GM19193 (cell line): ENCODE measurements around the gene GABBR2.

Source experiments
- POLR2A ChIP-seq: IDR thresholded peaks from 4 replicates; pipeline ENCODE4 v1.6.1; 2011; ENCODE audit not compliant: insufficient read depth, insufficient read length; ENCODE audit errors: extremely low read depth

Gene GABBR2

DNA sequence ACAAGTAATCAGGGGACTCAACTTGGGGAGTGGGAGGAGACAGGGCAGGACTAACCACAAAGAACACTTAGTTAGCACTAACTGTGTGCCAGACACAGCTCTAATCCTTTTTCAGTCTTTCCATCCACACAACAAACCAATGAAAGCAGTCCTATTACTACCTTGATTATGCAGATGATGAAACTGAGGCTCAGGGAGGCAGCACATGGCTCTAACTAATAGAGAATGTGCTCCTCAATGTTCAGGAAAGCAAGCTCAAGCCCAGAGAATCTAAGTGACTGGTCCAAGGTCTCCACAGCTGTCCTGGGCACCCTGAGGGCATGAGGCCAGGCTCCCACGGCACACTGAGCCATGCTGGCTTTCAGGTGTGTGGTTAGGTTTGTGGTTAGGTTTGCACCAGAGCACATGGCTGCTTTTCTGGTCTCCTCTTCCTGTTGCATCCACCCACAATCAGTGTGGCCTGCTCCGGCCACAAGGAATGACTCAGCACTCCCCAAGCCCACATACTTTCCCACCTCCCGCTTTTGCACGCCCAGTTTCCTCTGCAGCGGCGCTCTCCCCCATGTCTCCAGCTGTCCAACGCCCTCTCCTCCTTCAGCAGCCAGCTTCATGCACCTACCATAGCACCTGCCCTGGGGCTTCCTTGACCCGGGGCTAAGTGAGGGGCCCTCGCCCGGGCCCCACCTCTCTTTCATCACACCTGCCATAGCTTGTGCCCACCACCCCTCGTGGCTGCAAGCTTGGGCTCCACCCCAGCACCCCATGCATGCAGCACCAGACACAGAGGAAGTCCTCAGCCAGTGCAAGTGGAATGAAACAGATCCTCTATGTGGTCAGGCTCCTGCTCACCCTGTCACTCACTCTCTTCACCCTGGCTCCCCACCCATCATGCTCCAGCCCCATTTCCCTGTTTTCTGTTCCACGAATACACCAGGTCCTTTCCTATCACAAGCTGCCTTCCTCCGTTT, 133.1 kb downstream of the GABBR2 start:
- TF ChIP-seq POLR2A: no peak

DNA sequence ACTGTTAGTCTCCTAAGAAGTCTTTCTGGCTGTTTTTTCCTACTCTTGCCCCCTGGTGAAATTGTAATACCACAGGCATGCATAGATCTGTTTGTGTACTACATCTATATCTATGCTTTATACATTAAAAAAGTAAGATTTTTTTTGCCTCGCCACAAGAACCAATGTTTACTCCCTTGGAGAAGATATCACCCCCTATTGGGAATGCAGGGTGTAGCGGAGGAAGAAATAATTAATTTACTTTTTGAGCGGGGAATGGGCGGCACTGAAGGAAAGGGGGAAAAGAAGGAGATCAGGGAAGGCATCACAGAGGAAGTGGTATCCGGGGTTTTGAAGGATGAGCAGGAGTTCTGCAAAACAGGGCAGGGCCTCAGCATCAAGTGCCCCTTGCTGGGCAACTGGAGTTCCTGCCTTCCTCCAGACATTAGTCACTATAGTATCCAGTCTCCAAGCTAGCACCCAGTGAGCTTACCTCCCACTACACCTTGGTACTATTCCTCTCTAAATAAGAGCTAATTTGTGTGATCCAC, 134.9 kb downstream of the GABBR2 start:
- TF ChIP-seq POLR2A: no peak

DNA sequence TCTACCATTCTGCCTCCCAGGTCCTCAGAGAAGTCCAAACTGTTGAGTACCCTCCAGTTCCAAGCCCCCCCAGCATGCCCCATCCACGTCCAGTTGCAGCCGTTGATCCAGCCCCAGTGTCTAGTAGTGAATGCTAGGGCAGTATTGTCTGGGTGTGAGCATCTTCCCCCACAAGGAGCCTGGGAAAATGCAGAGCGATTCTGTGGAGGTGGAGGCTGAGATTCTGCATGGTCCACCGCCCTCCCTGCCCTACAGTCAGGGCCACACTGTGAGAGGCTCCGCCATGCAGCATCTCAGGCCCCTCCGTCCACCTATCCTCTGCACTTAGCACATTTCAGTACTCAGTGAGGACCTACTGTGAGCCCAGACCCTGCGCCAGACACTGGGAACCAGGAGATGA, 135.9 kb downstream of the GABBR2 start:
- TF ChIP-seq POLR2A: no peak

DNA sequence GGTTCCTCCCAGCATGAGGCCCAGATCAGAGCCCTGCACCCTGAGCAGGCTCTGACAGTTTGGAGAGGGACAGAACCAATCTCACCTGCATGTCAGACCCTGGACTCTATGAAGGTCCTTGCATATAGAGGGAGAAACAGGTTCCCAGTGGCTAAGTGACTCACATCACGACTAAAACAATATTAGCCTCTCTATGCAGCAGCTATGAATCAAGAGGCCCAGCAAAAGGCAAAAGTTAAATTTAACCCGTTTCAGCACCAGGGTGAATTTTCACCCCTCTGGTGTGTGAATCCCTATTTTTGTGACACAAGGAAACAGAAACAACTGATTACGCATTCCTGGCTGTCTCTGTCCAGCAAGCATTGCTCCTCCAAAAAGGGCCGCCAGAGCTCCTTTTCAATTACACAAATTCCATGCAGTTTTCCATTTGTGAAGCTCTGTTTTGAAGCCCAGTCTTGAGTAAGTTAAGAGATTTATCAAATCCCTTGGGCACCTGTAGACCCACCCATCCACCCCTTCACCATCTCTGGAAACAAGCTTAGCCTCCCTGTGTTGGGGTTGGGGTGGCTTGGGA, 136.6 kb downstream of the GABBR2 start:
- TF ChIP-seq POLR2A: no peak

DNA sequence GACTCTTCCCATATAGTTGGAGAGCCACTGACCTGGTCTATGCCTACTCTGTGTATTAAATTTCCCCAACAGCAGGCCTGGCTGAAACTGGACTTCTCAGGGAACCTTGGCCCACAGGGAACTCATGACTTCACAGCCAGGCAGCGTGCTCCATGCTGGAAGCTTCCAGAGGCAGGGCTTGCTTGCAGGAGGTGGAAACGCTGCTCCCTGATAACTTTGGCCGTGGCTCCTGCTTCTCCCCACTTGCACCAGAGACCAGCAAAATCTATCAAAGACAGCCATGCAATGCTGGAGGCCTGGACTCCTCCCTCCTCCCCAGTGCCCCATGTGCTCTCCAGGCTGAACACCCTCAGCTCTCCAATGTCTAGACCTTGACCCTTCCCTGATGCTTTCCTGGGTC, 137.1 kb downstream of the GABBR2 start:
- TF ChIP-seq POLR2A: no peak

DNA sequence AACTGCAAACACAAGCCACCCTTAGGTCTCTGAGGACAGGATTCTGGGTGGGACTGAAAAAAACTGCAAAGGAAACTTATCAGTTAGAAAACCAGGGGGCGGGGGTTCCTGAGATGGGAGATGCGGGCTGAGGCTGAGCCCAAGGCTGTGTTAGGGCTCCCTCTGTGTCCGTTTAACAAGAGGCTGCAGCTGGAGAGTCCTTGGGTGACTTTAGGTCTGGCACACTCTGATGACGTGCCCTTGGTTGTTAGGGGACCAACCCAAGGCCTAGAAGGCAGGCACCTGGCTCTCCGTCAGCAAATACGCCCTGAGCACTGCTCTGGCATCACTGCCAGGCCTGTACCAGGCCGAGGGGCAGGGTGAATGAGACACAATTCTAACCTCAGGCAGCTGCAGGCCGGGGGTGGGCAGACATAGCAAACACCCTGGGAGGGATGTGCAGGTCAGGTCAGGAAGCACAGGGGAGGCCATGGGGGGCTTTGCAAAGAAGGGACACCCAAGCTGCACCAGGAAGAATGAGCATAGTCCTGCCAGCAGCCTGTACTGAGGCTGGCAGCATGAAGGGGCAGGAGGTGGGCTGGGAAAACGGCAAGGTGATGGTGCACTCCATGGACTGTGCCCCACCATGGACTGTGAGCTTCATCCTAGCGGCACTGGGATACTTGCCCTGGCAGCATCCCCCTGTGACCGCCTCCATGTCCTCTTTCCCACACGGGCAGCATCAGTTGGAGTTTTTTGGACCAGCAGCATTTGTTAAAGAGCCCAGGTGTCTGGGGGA, 137.9 kb downstream of the GABBR2 start:
- no peak for TF ChIP-seq POLR2A

DNA sequence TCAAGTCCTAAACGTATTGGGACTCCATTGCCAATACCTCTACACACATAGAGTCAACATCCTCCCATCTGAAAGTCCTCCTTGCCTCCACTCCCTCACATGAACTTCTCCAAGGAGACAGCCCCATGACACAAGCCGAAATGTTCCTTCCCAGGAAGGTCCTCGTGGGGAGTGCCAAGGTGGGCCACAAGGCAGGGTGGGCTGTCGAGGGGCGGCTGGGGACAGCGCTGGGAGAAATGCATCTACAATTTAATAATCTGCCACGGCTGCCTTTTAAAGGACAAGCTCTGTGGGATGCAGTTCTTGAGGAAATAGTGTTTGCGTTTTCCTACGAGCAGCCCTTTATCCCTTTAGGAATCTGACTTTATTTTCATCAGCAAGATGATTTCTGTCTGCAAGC, 138.7 kb downstream of the GABBR2 start:
- no peak for TF ChIP-seq POLR2A

DNA sequence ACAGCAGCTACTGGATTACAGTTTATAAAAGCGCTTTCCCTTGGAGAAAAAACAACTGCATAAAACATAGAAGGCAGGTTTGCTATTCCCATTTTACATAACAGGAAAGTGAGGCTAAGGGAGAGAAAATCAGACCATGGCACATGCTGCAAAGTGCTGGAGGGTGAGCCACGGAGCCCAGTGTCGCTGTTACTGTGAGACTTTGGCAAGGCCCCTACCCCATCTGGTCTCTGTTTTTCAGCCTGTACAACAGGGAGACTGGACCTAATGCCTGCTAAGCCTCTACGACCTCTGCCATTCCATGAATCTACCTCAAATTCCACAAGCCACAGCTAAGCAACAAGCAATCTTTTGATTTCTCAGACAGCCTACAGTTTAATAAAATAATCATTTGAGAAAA, 139.2 kb downstream of the GABBR2 start:
- no peak for TF ChIP-seq POLR2A

DNA sequence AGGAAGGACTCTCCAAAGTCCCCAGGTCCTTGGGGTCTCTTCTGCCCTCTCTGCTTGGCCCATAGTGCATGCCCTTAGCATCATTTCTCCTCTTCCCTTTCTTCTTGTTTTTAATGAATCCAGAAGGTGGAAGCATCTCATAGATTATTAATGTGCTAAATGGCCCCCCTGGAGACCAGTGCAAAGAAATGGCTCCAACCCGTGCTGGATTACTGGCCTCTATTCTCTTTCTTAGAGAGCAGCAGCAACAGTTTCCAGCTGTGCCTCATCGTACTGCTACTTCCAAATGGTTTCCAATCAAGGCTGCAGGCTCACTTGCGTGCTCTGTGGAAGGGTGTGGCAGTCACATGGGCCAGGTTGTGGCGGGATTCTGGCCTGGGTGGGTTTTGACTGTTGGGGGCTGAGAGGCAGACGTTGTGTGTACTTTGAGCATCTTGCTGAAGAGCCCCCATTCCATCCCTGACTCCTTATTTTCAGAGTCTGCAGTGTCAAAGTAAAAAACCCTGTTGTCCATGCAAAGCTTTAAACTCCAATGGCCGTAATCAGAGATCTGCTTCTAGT, 139.7 kb downstream of the GABBR2 start:
- TF ChIP-seq POLR2A: no peak

DNA sequence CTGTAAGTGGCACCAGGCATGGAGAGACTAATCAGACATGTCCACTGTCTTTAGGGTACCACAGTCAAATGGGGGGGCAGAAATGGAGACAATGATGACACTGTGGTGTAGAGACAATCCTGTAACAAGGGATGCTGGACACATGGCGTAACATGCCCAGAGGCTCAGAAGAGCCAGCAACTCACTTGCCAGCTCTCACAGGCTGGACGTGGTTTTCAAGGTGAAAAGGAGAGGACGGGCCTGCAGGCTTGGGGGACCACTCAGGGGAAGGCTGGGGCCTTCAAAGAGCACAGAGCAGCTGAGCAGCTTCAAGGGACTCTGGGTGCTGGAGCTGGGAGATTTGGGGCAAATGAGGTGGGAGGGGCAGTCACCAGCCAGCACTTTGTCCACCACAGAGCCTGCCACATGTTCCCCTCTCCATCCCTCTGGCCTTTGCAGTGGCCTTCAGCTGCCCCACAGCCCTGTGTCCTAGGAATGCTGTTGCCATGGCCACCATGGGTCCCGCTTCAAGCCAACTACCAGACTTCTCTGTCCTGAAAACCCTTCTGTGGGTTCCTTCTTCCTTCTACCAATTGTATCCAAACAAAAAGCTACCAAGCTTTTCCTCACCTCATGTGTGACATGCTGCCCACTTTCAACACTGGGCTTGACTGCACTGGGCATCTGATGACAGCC, 140.4 kb downstream of the GABBR2 start:
- TF ChIP-seq POLR2A: no peak

DNA sequence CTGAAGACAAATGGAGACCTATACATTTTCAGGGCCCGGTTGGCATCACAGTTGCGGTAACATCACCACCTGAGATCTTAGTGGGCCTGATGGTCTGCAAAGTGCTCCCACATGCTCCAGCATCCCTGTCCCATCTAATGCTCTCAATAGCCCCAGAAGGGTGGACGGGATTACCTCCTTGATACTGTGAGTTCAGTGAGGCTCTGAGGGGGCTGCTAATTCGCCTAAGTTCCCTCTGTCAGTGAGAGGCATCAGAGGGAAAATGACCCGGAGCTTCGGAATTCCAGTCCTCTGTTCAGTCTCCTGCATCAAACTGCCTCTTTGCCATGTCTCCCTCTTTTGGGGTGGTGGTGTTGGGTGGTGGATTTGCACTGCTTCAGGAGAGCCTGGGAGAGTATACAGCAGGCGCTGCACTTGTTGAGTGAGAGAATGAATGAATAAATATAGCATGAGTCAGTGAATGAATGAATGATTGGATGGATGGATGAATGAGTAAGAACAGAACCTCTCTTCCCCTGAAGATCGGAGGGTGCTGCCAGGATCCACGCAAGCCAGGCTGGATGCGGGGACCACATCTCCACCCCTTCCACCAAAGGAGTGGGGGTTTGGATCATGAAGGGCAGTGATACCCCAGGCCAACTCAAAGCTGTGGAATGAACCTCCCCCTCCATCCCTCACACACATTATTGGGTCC, 141.0 kb downstream of the GABBR2 start:
- no peak for TF ChIP-seq POLR2A

DNA sequence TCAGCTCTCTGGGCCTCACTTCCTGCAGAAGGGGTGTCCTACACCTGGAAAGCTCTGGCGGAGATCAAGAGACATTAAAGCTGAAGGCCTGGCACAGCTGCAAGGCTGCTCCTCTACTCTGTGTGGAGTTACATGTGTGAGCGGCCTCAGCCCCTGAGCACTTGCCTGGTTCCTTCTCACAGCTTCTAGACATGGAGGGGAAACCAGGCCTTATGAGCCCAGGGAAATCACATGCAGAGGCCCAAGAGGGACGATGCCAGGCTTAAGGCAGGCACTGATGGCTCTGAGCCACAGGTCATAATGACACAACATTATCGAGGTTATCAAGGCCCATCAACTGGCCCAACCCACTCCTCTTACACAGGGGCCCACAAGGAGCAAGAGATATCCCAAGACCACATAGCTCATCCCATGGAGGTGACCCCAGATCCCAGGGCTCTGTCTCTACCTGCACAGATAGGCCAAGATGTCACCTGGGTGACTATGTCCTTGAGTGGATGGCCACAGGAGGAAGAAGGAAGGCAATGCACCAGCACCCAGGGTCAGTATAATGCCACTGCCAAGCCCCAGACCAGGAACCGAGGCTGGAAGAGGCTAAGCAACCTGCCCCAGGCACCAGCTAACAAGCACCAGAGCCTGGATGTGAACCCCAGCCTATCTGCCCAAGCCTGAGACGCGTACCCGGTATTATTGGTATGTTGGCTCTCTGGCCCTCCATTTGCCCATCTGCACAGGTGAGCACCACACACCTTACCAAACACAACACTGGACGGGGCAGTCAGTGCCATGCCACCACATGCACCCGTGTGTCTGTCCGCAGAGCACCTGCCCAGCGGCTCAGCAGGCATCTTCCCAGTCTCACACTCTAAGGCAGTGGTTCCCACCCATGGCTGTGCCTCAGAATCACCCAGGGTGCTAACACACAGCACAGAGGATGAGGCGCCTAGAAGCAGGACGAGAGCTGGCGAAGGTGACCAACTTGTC, 143.3 kb downstream of the GABBR2 start:
- no peak for TF ChIP-seq POLR2A

DNA sequence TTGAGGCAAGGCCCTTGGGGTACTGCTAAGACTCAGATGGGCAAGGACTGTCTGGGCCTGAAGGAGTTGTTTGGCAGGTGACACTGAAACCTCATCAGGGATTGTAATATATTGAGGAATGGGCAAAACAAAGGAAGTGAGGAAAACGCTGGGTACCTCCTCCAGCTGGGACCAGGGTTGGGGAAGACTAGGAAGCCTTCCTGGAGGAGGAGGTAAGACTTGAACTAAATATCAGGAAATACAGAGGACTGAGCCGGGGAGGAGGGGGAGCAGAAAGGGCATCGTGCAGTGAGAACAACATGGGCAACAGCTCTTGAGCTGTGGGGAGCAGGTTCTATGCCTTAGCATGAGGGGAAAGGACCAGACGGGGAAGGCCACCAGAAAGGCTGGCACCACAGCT, 144.0 kb downstream of the GABBR2 start:
- no peak for TF ChIP-seq POLR2A

DNA sequence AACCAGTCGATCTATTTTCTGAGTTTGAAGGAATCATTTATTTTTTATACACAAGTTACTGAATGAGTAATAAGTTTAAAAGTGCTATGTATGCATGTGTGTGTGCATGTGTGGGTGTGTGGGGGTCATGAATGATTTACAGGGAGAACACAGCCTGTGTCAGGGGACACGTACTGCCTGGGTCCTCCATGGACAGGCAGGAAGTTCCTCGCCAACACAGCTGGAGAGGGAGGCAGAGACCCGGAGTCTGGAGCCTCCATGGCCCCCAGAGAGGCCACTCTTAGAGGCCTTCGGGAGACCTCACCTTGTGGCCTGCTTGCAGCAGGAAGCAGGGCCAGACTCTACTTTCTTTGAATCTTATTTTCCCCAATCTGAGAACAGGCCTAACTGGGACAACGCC, 144.7 kb downstream of the GABBR2 start:
- no peak for TF ChIP-seq POLR2A
